Left cardiac atrium (tissue), 4 donors: ENCODE results near the gene COL4A5. TPM values are rescaled to one million over a fixed set of nuclear protein-coding genes. Genes with fewer than 3 reads are reported as not detected.
A peak's percentile ranks its signal among the peaks of the same experiment; 100 is the strongest.

Experiments used
- ATAC-seq, 2 donors: fragments of 200-7000 bp; cut with Tn5 transposase; one replicate each; pipeline ENCODE4 v1.9.1; 2020; ENCODE audit warnings: mild to moderate bottlenecking in 2 of 2, moderate library complexity in 2 of 2
- DNase-seq: peaks from one replicate; pipeline ENCODE4 v3.0.0-alpha.2; 2020
- intact Hi-C, 2 donors: fragments of 100-400 bp; cut with DNase I; formaldehyde crosslinking; loops; one replicate each; pipeline versions ENCODE4 v1.14.1 to v1.15.1; 2022 to 2023
- total RNA-seq, 2 donors: library from RNA; stranded (reverse); fragmentation: NEBNext Ultra II Directional; extraction: Animal tissue kit (Norgen Biotek cat#: 25700); gene quantifications; one replicate each; pipeline ENCODE4 v1.2.1, GENCODE V29; 2021
- donor health status: DM: no; HTN: yes; CAD: no.
- donor health status: DM: no; HTN: yes; CAD: no; lungs with severe emphysema.
- donor health status: DM: yes; HTN: yes; CAD: no.
- donor health status: Dilated cardiomyopathy.

COL4A5 gene
- total RNA-seq, 2 donors from 2014 or later = 23.0 to 23.9 TPM

GRCh38 chrX:108584617-108585211 lies 145.1 kb downstream of the COL4A5 start:
- intact Hi-C loops = no loop called here
- ATAC-seq (no peak), DNase-seq (no peak)

- intact Hi-C loops = no loop called here
- DNase-seq (no peak), ATAC-seq (no peak)
Measured at GRCh38 chrX:108590496-108590895, 150.9 kb downstream of the COL4A5 start.

- intact Hi-C loops = no loop called here
- ATAC-seq = no peak
- no peak for DNase-seq
Measured at GRCh38 chrX:108601276-108601675, 161.6 kb downstream of the COL4A5 start.

- intact Hi-C loops = no loop called here
- ATAC-seq = no peak
- no peak for DNase-seq
Measured at GRCh38 chrX:108610141-108610540, 170.5 kb downstream of the COL4A5 start.

DNA sequence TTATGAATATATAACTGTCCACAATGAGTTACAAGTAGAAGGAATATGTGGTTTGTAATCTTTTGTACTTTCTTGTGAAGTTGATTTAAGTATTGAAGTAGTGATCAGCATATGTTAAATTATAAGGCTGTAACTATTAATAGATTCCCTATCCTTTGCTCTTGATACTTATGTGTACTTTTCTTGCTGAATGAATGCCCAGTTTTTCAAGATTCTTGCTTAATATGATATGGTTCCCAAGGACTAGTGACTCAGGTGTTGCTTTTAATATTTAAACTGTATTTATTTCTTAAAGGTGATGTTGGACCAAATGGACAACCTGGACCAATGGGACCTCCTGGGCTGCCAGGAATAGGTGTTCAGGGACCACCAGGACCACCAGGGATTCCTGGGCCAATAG lies 175.0 kb downstream of the COL4A5 start:
- DNase-seq (no peak), ATAC-seq (no peak)
- intact Hi-C loops = no loop called here

DNA sequence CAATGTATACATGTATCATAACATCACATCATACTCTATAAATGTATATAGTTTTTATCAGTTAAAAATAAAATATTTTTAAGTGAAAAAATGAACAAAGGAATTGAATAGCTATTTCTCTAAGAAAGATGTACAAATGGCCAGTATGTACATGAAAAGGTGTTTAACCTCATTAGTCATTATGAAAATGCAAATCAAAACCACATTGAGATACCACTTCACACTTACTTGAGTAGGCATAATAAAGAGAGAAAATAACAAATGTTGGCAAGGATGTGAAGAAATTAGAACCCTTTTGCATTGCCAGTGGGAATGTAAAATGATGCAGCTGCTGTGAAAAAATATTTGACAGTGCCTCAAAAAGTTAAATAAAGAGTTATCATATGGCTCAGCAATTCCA lies 201.2 kb downstream of the COL4A5 start:
- DNase-seq (no peak), ATAC-seq (no peak)
- intact Hi-C loops = no loop called here

- DNase-seq (no peak), ATAC-seq (no peak)
- intact Hi-C loops = no loop called here
Measured at GRCh38 chrX:108641589-108642272, 202.1 kb downstream of the COL4A5 start.

DNA sequence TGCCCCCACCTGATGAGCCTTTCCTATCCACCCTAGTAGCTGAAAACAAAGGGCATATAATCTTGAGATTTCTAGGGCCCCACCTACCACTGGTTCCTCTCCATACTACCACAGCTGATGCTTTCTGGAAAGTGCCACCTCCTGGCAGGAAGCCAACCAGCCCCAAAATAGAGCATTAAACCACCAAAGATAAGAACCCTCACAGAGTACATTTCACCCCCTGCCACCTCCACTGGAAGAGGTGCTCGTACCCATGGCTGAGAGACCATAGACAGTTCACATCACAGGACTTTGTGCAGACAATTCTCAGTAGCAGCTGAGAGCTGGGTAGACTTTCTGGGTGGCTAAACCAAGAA lies 202.6 kb downstream of the COL4A5 start:
- DNase-seq = peak; percentile 18
- intact Hi-C loops = no loop called here
- no peak for ATAC-seq

GRCh38 chrX:108664701-108665100 lies 225.1 kb downstream of the COL4A5 start:
- ATAC-seq (no peak), DNase-seq (no peak)
- intact Hi-C loops = no loop called here

DNA sequence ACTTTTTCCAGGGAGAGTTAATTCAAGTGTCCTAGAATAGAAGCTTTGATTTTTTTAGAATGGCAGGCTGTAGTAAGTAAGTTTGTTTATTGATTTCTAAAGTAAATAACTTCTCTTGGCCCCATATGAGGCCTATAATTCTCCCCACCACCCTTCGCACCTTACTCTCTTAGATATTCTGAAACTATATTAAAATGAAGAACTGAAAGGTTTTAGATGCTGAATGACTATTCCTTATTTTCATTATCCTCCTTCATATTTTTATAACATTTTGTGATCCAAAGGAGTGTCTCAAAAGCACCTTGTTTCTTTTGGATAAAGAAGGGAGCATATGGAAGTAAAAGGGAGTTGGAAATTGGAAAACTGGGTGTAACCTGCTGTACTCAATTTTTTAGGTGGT lies 226.5 kb downstream of the COL4A5 start:
- ATAC-seq = no peak
- intact Hi-C loops = no loop called here

GRCh38 chrX:108671526-108671925 lies 231.9 kb downstream of the COL4A5 start:
- DNase-seq = no peak
- intact Hi-C loops = no loop called here
- no peak for ATAC-seq

More for the DNA sequence above, 226.5 kb downstream of the COL4A5 start:
- DNase-seq = no peak

DNA sequence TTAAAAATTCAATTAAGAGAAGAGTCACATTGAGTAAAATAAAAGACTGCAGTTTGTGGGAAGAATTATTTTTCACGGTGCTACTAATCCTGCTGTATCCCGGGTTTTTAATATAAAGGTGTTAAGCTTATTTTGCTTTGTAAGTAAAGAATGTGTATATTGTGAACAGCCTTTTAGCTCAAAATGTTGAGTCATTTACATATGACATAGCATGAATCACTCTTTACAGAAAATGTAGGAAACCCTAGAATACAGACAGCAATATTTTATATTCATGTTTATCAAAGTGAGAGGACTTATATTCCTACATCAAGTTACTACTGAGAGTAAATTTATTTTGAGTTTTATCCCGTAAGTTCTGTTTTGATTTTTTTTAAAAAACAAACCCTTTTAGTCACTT lies 257.1 kb downstream of the COL4A5 start:
- intact Hi-C loops = no loop called here

DNA sequence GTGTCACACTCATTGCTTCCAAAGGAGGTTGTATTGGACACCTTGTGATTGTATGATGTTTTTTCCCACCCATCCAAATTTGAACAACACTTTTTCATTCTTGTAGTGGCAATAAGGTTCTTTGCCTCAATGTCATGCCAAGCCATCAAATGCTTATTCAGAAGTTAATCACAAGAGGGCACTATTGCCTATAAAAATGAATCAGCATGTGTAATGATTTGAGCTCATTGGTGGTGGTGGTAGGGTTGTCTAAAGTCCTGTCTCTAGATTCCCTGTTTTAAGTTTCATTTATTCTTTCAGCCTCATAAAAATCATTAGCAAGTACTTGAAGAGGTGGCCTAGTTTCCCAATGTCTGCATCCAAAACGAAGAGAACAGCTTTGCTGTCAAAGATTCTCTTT lies 259.7 kb downstream of the COL4A5 start:
- DNase-seq (no peak), ATAC-seq (no peak)
- intact Hi-C loops = no loop called here

More for the DNA sequence above, 257.1 kb downstream of the COL4A5 start:
- ATAC-seq (no peak), DNase-seq (no peak)

DNA sequence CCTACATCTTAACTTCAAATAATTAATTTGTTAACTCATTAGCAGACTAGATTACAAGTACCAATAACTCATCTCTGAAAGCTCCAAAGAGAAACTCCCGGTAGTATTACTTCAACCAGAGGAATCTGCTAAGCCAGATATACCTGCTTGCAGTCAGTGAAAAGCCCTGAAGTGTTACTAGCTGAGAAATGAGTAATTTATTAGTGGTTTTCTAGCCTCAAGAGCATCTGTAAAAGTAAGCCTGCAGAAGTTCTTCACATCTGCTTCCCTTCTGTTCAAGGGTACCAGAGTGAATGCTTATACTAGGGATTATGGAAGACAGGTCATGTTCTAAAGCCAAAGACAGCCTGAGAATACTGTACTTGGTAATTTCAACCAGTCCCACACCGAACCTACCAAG lies 262.0 kb downstream of the COL4A5 start:
- intact Hi-C loops = loop anchor here in 1 of 2 donors (5.0 kb wide), 1 partner anchor 771 kb away; no protein-coding TSS in a partner anchor

DNA sequence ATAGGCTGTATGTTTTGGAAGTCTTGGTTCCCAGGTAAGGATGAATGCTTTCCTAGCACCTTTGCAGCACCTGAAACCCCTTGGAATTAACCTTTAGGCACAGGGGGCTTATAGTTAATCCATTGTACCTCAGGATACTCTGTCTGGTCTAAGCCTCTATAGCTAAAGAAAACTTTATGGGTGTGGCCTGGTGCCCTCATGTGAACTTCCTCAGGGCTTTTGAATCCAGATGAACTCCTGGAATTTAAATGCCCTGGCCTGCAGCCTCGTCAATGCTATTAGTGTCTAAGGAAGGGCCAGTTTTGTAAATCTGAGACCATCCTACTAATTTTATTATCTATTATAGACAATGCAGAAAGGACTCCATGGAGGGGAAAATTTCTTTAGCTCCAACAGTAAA lies 262.9 kb downstream of the COL4A5 start:
- DNase-seq = no peak
- no peak for ATAC-seq
- intact Hi-C loops = loop anchor here in 1 of 2 donors (5.0 kb wide), 1 partner anchor 770 kb away; no protein-coding TSS in a partner anchor

More for the DNA sequence above, 262.0 kb downstream of the COL4A5 start:
- DNase-seq = no peak
- ATAC-seq = no peak

GRCh38 chrX:108704839-108705238 lies 265.2 kb downstream of the COL4A5 start:
- ATAC-seq (no peak), DNase-seq (no peak)
- intact Hi-C loops = loop anchor here in 1 of 2 donors (5.0 kb wide), 1 partner anchor 767 kb away; no protein-coding TSS in a partner anchor

DNA sequence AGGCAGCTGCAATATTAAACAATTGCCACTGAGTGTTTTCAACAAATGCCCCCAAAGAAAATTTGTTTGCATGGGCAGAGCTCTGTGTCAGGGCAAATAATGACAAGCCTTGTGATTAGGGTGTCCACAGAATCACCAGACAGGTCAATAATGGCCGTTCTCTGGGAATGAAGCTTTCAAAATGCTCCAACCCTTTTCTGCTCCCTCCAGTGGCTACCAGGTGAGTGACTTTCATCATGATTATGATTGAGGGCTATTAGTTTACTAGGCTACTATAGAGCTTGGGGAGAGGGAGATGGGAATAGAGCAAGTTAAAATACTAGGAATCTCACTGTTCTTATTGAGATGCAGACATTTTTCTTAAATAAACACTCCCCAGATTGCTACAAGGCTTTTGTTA lies 273.2 kb downstream of the COL4A5 start:
- ATAC-seq = no peak
- intact Hi-C loops = no loop called here
- DNase-seq = no peak

- intact Hi-C loops = no loop called here
- DNase-seq (no peak), ATAC-seq (no peak)
Measured at GRCh38 chrX:108722561-108722960, 282.9 kb downstream of the COL4A5 start.

DNA sequence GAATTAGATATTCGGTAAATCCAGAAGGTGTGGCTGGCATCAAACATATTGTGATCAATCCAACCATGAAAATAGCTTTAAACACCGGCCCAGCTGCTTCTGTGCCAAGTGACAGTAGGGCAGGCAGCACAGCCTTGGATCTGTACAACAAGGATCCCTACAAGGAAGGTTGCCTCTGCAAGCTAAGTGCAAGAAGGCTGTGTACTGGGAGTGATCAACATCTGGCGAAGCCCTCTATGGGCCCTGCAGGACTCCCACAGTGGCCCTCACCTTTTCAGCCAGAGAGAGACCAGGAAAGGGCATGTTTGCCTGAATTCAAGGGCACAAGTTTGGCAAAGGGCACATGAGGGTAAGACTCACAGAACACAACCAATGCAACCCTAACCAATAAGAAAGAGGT lies 287.1 kb downstream of the COL4A5 start:
- intact Hi-C loops = no loop called here

GRCh38 chrX:108731153-108731552 lies 291.5 kb downstream of the COL4A5 start:
- no peak for DNase-seq
- intact Hi-C loops = no loop called here
- no peak for ATAC-seq

More for the DNA sequence above, 287.1 kb downstream of the COL4A5 start:
- DNase-seq (no peak), ATAC-seq (no peak)
